Measurements from ENCODE around the gene SLIT3. TPM values are rescaled to one million over a fixed set of nuclear protein-coding genes. Genes with fewer than 3 reads are reported as not detected.

The SLIT3 gene
- total RNA-seq, 1 experiment from 2014 or later: 0.10 TPM

GRCh38 chr5:168792678-168793077 lies 508.3 kb downstream of the SLIT3 start (continued):
- TF ChIP-seq CEBPB (IDR thresholded peaks at IDR 0.05; ENCODE audit: low read depth) (no peak), SRF (IDR thresholded peaks at IDR 0.05; ENCODE audit: low read depth) (no peak), EZH2 (IDR thresholded peaks at IDR 0.05) (no peak)

GRCh38 chr5:168790671-168791250 lies 510.2 kb downstream of the SLIT3 start:
- Histone ChIP-seq H3K79me2 (ENCODE audit: insufficient read depth, low read length) (no peaks in the 10 kb centered on the region), H4K20me1 (ENCODE audit: insufficient read depth) (no peaks in the 10 kb centered on the region), H3K4me2 (ENCODE audit: low read length) (no peak overlapping the region), H3K9ac (ENCODE audit: low read length) (no peak overlapping the region), H3K27ac (ENCODE audit: low read depth, low read length) (no peak overlapping the region), H3K9me2 (ENCODE audit: insufficient read depth) (no peaks in the 10 kb centered on the region), H3K4me3 (replicated peaks in 1 of 2; ENCODE audit: low read depth in 1 of 2, low read length in 2 of 2) (no peak overlapping the region), H3K9me3 (ENCODE audit: control insufficient read depth in 1 of 2, insufficient read depth in 1 of 2, low read depth in 1 of 2, low read length in 2 of 2) (no peaks in the 10 kb centered on the region), H3K27me3 (ENCODE audit: insufficient read depth, low read length) (peaks cover 88% of the 10 kb centered on the region), H2AFZ (ENCODE audit: low read depth, low read length, poor library complexity, severe bottlenecking) (no peak overlapping the region), H3K36me3 (ENCODE audit: control insufficient read depth in 1 of 2, insufficient read depth in 2 of 2, low read length in 2 of 2) (no peaks in the 10 kb centered on the region), H3K4me1 (ENCODE audit: control insufficient read depth in 1 of 2, insufficient read depth in 2 of 2, low read length in 2 of 2) (peaks cover 0 to 10% of the 10 kb centered on the region in 2 experiments; a peak in 2 of 4 replicates)
- DNase-seq (ENCODE audit: low read depth, low spot score) (no peak), ATAC-seq (no peak)
- intact Hi-C loops (cut with micrococcal nuclease): no loop called here
- RAD21 ChIA-PET (ENCODE audit: low non-redundant PET in 1 of 2, low total read pairs in 2 of 2, uncharacterized antibody in 2 of 2, unreplicated experiment in 2 of 2): no interaction called here
- POLR2A ChIA-PET: no interaction called here
- no TSS peak for BruUV-seq (replicated peaks)
- CTCF ChIA-PET: no interaction called here
- TF ChIP-seq EZH2phosphoT487 (IDR thresholded peaks at IDR 0.05; ENCODE audit: borderline replicate concordance) (no peak), ELF1 (IDR thresholded peaks at IDR 0.05; ENCODE audit: borderline replicate concordance, low read depth) (no peak), TCF7L2 (IDR thresholded peaks at IDR 0.05; ENCODE audit: borderline replicate concordance, extremely low read depth, insufficient read depth, insufficient read length) (no peak), ATF3 (IDR thresholded peaks at IDR 0.05) (no peak), FOSL1 (IDR thresholded peaks at IDR 0.05; ENCODE audit: low read depth) (no peak), ZNF274 (IDR thresholded peaks at IDR 0.05; ENCODE audit: low read depth, low read length) (no peak), CEBPB (IDR thresholded peaks at IDR 0.05; ENCODE audit: low read depth) (no peak), EZH2 (IDR thresholded peaks at IDR 0.05) (no peak), MAX (IDR thresholded peaks at IDR 0.05) (no peak), SIN3A (IDR thresholded peaks at IDR 0.05; ENCODE audit: low read depth) (no peak), POLR2AphosphoS5 (IDR thresholded peaks at IDR 0.05; ENCODE audit: low read depth, low read length) (no peak)

All from HCT116 (cell line).